NCI-H226 (cell line): ENCODE data around the gene ADNP.

Source experiments
- DNase-seq: peaks from one replicate; pipeline ENCODE4 v3.0.0-alpha.2; 2015

Gene ADNP

GRCh38 chr20:50932016-50932485, 814 bp upstream of the ADNP start:
- no peak for DNase-seq

- peak; percentile 64 for DNase-seq
These were observed 296 bp downstream of the ADNP start for GRCh38 chr20:50930976-50931305.

DNA sequence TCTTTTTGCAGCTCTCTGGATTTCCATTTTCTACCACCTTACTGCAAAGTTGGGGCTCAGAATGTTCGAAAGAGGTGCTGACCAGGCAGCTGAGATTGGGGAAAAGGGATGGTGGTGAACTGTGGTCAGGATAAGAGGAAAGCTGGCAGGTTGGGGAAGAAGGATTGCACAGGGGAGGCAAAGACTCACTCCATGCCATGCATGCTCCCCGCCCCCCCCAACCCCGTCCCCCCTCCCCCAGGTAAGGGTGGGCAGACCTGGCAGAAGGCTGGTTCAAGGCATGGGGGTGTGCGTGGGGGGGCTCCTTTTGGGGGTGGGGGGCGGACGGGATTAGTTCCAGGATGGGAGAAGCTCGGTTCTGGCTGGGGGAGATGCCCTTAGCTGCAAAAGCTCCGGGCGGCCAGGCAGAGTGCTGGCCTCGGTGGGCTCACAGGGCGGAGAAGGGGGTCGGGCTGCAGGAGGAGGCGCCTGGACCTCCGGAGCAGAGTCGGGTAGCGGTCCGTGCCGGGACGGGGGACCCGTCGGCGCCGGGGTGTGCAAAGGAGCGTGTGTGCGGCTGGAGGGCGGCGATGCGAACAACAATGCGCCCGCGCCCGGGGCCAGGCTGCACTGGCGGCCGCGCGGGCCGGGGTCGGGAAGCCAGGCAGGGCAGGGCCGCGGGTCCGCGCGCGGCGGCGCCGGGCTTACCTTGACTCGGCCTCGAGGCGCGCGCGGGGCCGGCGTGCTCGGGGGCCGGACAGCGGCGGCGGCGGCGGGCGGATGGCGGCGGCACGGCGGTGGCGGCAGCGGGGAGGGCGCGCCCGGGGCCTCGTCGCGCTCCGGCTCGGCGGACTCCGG, 880 bp downstream of the ADNP start:
- DNase-seq = peak; percentile 4

GRCh38 chr20:50929299-50930138, 1.7 kb downstream of the ADNP start:
- DNase-seq = peak; percentile 85

DNA sequence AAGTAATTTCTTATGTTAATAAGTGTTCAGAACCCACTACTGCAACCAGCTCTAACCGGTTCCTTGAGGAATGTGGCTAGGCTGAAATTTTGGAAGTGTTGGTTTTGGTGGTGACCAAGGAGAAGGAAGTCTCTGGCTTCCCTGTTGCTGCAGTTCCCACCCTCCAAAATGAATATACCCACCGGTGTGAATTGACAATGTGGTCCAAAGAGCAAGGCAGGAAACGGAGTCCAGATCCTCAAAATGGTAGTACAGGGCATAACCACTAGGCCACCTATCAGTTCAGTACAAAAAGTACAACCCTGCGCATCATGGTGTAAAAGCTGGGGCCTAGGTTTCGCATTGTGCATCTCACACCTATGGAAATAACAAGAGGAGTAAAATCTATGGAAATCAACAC, 2.8 kb downstream of the ADNP start:
- DNase-seq = no peak

DNA sequence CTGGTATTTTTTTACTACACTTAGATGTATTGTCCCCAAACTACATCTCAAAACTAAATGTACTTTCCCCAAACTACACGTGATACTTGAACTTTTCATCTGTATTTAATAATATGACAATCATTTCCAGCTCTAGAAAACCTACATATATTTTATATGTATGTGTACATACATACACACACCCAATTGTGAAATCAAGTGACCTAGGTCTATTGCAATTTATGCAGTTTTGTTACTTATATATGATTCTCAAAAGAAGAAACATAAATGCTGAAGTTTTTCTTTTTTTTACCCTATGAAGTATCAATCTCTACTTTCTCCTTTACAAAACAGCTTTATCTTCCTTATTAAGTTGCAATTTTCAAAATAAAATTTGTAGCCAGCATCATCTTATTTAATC, 4.7 kb downstream of the ADNP start:
- DNase-seq = no peak

- no peak for DNase-seq
These were observed 6.8 kb downstream of the ADNP start for GRCh38 chr20:50924261-50924920.

DNA sequence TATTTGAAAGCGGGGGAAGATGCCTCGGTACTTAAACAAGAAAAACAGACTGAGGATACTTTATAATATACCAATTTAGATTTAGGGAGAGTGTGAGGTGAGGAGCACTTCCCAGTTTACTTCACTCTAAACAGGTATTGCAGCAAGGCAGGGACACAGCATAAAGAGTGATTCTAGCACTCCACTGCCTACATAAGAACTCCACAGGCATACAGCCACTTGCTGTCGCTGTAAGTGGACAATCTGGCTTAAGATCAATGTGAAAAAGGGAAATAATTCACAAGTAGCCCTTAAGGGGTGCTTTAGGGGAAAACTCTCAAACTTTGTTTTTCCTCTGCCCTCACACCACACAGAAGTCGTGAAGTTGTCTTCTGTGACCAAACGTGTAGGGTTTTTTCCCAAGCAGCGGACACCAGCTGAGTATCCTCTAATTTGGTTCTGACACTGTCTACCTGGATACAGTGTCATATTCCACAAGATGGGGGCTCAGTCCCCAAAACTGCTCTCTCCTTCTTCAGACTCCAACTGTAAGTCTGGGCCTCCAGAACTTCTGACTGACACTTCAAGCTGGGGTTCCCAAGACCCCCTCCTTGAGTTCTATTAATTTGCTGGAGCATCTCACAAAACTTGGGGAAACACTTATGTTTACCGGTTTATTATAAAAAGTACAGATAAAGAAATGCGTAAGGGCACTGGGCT, 9.3 kb downstream of the ADNP start:
- DNase-seq = no peak

- no peak for DNase-seq
These were observed 10.2 kb downstream of the ADNP start for GRCh38 chr20:50920997-50921396.

GRCh38 chr20:50919567-50919966, 11.7 kb downstream of the ADNP start:
- peak; percentile 79 for DNase-seq

- no peak for DNase-seq
These were observed 12.8 kb downstream of the ADNP start for GRCh38 chr20:50918403-50918802.

DNA sequence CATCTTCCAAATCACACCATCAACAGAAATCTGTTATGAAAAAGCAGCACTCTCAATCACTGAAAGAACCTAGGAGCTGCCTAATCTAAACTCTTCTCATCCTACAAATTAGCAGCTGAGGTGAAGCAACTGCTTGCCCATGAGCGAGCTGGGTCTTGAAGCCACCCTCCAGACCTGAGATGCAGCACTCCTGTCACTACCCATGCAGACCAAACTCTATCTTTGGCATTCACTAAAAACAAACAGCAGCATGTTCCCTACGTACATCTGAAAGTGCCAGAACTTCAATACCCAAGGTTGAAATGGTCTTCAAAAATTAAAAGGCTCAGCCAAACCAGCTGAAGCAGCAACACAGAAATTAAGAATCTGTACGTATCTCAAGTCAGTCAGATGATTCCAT, 14.3 kb downstream of the ADNP start:
- DNase-seq = no peak

DNA sequence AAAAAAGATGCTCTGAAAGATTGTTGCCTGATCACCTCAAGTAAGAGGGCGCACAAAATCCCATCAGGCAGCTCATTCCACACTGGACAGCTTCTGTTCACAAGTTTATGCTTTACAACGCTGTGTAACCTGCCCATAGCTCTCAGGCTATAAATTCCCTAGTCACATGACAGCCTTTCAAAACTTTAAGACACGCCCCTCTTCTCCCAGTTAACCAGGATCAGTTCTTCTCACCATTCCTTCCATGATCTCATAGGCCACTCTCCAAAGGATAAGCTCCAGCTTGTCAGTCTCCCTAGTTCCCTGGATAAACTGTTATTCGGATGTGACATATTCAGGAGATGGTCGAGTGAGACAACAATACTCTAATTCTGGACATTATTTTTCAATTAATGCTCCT, 15.0 kb downstream of the ADNP start:
- peak; percentile 57 for DNase-seq

DNA sequence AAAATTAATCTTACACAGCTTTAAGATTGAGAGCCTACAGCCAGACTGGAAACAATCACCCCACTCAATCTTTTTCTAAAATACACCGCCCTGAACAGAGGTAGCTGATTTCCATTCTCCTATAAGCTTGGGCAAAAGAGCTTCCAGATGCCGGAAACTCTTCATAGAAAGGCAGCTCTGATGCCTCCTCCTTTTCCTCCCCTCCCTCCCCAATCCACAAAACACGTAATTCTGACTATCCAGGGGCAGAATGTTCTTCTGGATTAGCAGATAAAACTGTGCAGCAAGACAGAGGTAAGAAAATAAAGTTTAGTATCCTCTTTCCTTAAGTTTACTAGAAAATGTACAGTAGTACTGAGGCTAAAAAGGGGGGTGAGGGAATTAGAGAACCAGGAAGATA, 15.8 kb downstream of the ADNP start:
- no peak for DNase-seq

DNA sequence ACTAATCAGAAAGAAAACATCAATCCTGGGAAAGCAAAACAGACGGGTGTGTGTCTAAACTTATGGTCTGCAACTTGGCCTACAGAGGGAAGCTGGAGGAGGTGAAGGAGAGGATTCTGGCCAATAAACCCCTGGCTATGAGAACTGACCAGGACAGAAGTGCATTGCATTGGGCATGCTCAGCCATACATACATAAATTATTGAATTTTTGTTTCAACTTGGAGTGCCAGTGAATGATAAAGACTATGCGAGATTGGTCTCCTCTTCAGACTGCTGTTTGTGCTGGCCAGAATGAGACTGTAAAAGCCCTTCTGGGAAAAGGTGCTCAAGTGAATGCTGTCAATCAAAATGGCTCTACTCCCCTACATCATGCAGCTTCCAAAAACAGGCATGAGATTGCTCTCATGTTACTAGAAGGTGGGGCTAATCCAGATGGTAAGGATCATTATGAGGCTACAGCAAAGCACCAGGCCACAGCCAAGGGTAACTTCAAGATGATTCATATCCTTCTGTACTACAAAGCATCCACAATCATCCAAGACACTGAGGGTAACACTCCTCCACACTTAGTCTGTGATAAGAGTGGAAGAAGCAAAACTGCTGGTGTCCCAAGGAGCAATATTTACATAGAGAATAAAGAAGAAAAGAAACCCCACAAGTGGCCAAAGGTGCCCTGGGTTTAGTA, 17.4 kb downstream of the ADNP start:
- peak; percentile 92 for DNase-seq

- no peak for DNase-seq
These were observed 19.5 kb downstream of the ADNP start for GRCh38 chr20:50911716-50912115.

GRCh38 chr20:50911030-50911429, 20.2 kb downstream of the ADNP start:
- DNase-seq = no peak

DNA sequence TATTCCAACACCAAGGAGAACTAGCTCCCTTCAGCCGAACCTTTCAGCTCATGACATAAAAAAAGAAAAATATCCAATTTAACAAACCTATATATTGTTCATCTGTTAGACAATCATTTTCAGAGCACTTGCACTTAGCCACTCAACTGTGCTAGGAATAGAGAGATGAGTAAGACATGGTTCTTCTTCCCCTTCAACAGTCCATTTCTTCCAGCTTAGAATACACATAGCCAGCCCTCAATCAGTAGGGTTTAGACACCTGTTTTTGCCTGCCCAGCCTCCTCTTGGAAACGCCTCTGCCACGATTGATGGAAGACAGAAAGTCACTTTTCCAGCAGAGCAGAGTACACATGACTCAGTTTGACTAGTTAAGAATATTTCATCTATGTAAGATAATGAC, 21.8 kb downstream of the ADNP start:
- no peak for DNase-seq

DNA sequence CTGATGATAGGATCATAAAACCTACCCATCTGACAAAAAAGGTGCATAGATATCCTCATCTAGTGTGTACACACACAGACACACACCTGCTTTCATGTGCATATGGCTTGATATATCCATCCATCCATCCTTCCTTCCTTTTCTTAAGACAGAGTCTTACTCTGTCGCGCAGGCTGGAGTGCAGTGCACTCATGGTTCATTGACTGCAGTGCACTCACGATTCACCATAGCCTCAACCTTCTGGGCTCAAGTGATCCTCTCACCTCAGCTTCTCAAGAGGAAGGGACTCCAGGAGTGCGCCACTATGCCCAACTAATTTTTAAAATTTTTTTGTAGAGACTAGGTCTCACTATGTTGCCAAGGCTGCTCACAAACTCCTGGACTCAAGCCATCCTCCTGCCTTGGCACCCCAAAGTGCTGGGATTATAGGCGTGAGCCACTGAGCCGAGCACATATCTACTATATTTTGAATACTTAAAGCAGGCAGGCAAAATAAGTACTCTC, 27.1 kb downstream of the ADNP start:
- no peak for DNase-seq

DNA sequence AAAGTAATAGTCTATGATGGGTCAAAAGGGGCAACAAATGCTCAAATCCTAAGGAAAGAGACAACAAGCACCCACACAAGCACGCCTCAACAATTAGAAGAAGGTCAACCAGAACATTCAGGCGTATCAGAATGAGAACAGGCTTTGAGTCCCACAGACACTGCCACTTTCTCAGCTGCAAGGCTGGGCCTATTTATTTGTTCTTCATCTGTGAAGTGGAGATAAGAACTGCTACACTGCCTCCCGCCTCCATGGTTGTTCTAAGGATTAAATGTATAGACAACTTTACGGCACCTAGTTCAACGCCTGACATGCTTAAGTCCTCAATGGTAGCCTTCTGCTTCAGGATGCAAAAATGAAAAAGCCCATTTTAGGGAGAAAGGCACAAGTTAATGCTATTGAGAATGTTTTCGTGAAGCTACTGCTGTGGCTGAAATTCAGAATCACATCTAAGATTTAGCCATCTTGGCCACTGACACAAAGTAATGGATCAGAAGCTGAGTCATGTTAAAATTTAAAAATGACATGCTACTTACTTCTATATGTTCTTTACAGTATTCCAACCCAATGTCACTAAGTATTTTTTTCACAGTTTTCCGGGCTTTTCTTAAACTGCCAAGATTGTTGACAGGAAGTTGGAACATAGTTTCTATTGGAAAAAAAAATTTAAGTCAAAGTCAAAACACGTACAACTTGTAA, 27.7 kb downstream of the ADNP start:
- no peak for DNase-seq

GRCh38 chr20:50901301-50901700, 29.9 kb downstream of the ADNP start:
- no peak for DNase-seq

DNA sequence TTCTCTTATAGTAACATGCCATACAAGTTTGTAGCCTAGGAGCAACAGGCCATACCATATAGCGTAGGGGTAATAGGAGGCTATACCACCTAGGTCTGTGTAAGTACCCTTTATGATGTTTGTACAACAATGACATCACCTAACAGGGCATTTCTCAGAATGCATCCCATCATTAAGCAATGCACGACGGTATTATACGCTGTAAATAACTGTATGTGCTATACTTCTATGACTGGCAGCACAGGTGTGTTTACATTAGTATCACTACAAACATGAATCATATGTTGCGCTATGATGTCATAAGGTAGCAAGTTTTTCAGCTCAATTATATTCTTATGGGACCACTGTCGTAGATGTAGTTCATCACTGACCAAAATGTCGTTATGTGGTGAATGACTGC, 31.0 kb downstream of the ADNP start:
- no peak for DNase-seq
